H1 (cell line): ENCODE data around the gene ZYG11B. TPM values are rescaled to one million over a fixed set of nuclear protein-coding genes. Genes with fewer than 3 reads are reported as not detected.

Experiments
- CBX8 ChIP-seq: fragments of 300-800, 300-1000 bp; sonication (generic); IDR thresholded peaks from 2 replicates; pipeline ENCODE4 v1.7.1; 2016; ENCODE audit warnings: low read depth, low read length, borderline replicate concordance
- CHD1 ChIP-seq: IDR thresholded peaks from 2 replicates; pipeline ENCODE4 v1.6.1; 2012; ENCODE audit warnings: low read depth, low read length, improper control_type of control experiment
- SP4 ChIP-seq: IDR thresholded peaks from 2 replicates; pipeline ENCODE4 v1.6.1; 2012; ENCODE audit warnings: low read length, inconsistent platforms
- polyA plus RNA-seq, 7 experiments: library from polyadenylated mRNA; depleted of rRNA in 3 of 7; stranded (reverse) in 5 of 7; unstranded in 2 of 7; fragments of >200 nt in 5 of 7; fragments of 200-250 nt in 2 of 7; gene quantifications; 1 replicate in 5 of 7; 2 replicates in 1 of 7; 4 replicates in 1 of 7; pipeline versions ENCODE4 v1.2.1 to v1.2.3, GENCODE V29; 2011 to 2013; ENCODE audit warnings: missing spikeins in 2 of 7, mixed read lengths in 2 of 7
- total RNA-seq: library from RNA; stranded (reverse); fragmentation: NEBNext Ultra II Directional; extraction: Animal tissue kit (Norgen Biotek cat#: 25700); gene quantifications from 2 replicates; pipeline ENCODE4 v1.2.1, GENCODE V29; 2021
- TF ChIP-seq, protein P1 (sequence below): fragments of 300-600 bp; sonication (generic); IDR thresholded peaks from 2 replicates; pipeline ENCODE4 v1.7.1; 2012; ENCODE audit warnings: low read length, moderate library complexity, mild to moderate bottlenecking, inconsistent platforms; ENCODE audit not compliant: insufficient replicate concordance

The ZYG11B gene
- total and polyA plus RNA-seq, 2 of the 8 experiments (the other 6 are each of a cell fraction or from before 2014, with no cell fraction given): 4.4 to 20.9 TPM

DNA sequence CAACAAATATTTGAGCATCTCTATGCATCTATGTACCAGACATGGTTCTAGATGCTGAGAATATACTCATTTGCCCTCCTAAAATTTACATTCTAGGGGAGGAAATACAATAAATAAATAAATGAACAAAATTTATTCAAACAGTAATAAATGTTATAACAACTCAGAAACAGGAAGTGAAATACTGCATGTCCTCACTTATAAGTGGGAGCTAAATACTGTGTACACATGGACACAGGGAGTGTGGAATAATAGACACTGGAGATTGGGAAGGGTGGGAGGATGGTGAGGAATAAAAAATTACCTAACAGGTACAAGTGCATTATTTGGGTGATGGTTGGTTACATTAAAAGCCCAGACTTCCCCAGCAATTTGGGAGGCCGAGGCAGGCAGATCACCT is 32.4 kb upstream of the ZYG11B start (continued):
- TF ChIP-seq, protein P1, sequence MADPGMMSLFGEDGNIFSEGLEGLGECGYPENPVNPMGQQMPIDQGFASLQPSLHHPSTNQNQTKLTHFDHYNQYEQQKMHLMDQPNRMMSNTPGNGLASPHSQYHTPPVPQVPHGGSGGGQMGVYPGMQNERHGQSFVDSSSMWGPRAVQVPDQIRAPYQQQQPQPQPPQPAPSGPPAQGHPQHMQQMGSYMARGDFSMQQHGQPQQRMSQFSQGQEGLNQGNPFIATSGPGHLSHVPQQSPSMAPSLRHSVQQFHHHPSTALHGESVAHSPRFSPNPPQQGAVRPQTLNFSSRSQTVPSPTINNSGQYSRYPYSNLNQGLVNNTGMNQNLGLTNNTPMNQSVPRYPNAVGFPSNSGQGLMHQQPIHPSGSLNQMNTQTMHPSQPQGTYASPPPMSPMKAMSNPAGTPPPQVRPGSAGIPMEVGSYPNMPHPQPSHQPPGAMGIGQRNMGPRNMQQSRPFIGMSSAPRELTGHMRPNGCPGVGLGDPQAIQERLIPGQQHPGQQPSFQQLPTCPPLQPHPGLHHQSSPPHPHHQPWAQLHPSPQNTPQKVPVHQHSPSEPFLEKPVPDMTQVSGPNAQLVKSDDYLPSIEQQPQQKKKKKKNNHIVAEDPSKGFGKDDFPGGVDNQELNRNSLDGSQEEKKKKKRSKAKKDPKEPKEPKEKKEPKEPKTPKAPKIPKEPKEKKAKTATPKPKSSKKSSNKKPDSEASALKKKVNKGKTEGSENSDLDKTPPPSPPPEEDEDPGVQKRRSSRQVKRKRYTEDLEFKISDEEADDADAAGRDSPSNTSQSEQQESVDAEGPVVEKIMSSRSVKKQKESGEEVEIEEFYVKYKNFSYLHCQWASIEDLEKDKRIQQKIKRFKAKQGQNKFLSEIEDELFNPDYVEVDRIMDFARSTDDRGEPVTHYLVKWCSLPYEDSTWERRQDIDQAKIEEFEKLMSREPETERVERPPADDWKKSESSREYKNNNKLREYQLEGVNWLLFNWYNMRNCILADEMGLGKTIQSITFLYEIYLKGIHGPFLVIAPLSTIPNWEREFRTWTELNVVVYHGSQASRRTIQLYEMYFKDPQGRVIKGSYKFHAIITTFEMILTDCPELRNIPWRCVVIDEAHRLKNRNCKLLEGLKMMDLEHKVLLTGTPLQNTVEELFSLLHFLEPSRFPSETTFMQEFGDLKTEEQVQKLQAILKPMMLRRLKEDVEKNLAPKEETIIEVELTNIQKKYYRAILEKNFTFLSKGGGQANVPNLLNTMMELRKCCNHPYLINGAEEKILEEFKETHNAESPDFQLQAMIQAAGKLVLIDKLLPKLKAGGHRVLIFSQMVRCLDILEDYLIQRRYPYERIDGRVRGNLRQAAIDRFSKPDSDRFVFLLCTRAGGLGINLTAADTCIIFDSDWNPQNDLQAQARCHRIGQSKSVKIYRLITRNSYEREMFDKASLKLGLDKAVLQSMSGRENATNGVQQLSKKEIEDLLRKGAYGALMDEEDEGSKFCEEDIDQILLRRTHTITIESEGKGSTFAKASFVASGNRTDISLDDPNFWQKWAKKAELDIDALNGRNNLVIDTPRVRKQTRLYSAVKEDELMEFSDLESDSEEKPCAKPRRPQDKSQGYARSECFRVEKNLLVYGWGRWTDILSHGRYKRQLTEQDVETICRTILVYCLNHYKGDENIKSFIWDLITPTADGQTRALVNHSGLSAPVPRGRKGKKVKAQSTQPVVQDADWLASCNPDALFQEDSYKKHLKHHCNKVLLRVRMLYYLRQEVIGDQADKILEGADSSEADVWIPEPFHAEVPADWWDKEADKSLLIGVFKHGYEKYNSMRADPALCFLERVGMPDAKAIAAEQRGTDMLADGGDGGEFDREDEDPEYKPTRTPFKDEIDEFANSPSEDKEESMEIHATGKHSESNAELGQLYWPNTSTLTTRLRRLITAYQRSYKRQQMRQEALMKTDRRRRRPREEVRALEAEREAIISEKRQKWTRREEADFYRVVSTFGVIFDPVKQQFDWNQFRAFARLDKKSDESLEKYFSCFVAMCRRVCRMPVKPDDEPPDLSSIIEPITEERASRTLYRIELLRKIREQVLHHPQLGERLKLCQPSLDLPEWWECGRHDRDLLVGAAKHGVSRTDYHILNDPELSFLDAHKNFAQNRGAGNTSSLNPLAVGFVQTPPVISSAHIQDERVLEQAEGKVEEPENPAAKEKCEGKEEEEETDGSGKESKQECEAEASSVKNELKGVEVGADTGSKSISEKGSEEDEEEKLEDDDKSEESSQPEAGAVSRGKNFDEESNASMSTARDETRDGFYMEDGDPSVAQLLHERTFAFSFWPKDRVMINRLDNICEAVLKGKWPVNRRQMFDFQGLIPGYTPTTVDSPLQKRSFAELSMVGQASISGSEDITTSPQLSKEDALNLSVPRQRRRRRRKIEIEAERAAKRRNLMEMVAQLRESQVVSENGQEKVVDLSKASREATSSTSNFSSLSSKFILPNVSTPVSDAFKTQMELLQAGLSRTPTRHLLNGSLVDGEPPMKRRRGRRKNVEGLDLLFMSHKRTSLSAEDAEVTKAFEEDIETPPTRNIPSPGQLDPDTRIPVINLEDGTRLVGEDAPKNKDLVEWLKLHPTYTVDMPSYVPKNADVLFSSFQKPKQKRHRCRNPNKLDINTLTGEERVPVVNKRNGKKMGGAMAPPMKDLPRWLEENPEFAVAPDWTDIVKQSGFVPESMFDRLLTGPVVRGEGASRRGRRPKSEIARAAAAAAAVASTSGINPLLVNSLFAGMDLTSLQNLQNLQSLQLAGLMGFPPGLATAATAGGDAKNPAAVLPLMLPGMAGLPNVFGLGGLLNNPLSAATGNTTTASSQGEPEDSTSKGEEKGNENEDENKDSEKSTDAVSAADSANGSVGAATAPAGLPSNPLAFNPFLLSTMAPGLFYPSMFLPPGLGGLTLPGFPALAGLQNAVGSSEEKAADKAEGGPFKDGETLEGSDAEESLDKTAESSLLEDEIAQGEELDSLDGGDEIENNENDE: no peak
- TF ChIP-seq SP4 (no peak), CBX8 (no peak), CHD1 (no peak)
